Left forelimb (tissue), 1 donor: ENCODE data around the gene MYO3B.

Experiments
- DNase-seq: peaks from one replicate; pipeline ENCODE4 v3.0.0-alpha.2; 2018; ENCODE audit warnings: low spot score

Gene MYO3B

GRCh38 chr2:170177950-170178781 is at the start of gene MYO3B:
Gene MYO3B, plus strand, starts transcription at chr2:170178147. Its CDS starts 141 bp downstream, at chr2:170178288.
- DNase-seq: no peak

- DNase-seq: no peak
These were observed 38.5 kb upstream of the MYO3B start for GRCh38 chr2:170139276-170139967.

- no peak for DNase-seq
These were observed 37.4 kb upstream of the MYO3B start for GRCh38 chr2:170140561-170140960.

GRCh38 chr2:170141865-170142264 is 36.1 kb upstream of the MYO3B start:
- DNase-seq: no peak

- no peak for DNase-seq
These were observed 35.4 kb upstream of the MYO3B start for GRCh38 chr2:170142502-170142901.

GRCh38 chr2:170143045-170143717 is 34.8 kb upstream of the MYO3B start:
- DNase-seq: no peak

- no peak for DNase-seq
These were observed 33.2 kb upstream of the MYO3B start for GRCh38 chr2:170144761-170145160.

GRCh38 chr2:170145191-170145590 is 32.8 kb upstream of the MYO3B start:
- DNase-seq: no peak

GRCh38 chr2:170145675-170146432 is 32.1 kb upstream of the MYO3B start:
- no peak for DNase-seq

- DNase-seq: no peak
These were observed 31.2 kb upstream of the MYO3B start for GRCh38 chr2:170146784-170147183.

- no peak for DNase-seq
These were observed 30.4 kb upstream of the MYO3B start for GRCh38 chr2:170147576-170147975.

- no peak for DNase-seq
These were observed 29.8 kb upstream of the MYO3B start for GRCh38 chr2:170148161-170148560.

- DNase-seq: no peak
These were observed 25.5 kb upstream of the MYO3B start for GRCh38 chr2:170152421-170152820.

GRCh38 chr2:170155022-170155722 is 22.8 kb upstream of the MYO3B start:
- no peak for DNase-seq

- no peak for DNase-seq
These were observed 22.2 kb upstream of the MYO3B start for GRCh38 chr2:170155723-170156253.

GRCh38 chr2:170156592-170156991 is 21.4 kb upstream of the MYO3B start:
- no peak for DNase-seq

GRCh38 chr2:170157025-170157684 is 20.8 kb upstream of the MYO3B start:
- no peak for DNase-seq

- no peak for DNase-seq
These were observed 18.9 kb upstream of the MYO3B start for GRCh38 chr2:170159060-170159459.

- DNase-seq: no peak
These were observed 16.3 kb upstream of the MYO3B start for GRCh38 chr2:170161516-170162270.

GRCh38 chr2:170162271-170162632 is 15.7 kb upstream of the MYO3B start:
- DNase-seq: no peak
